HG03045 (cell line): ENCODE data around the gene GEMIN5.
"Not testable (repeated sequence)": the region's sequence is repeated elsewhere in the genome, so short reads cannot be mapped to it uniquely, and the experiment has no call there.

Source experiments
- ATAC-seq: cut with Tn5 transposase; IDR thresholded peaks from one replicate; pipeline ENCODE4 v1.9.1; 2021; ENCODE audit warnings: mild to moderate bottlenecking, moderate library complexity; ENCODE audit not compliant: unreplicated experiment

GEMIN5 gene, protein sequence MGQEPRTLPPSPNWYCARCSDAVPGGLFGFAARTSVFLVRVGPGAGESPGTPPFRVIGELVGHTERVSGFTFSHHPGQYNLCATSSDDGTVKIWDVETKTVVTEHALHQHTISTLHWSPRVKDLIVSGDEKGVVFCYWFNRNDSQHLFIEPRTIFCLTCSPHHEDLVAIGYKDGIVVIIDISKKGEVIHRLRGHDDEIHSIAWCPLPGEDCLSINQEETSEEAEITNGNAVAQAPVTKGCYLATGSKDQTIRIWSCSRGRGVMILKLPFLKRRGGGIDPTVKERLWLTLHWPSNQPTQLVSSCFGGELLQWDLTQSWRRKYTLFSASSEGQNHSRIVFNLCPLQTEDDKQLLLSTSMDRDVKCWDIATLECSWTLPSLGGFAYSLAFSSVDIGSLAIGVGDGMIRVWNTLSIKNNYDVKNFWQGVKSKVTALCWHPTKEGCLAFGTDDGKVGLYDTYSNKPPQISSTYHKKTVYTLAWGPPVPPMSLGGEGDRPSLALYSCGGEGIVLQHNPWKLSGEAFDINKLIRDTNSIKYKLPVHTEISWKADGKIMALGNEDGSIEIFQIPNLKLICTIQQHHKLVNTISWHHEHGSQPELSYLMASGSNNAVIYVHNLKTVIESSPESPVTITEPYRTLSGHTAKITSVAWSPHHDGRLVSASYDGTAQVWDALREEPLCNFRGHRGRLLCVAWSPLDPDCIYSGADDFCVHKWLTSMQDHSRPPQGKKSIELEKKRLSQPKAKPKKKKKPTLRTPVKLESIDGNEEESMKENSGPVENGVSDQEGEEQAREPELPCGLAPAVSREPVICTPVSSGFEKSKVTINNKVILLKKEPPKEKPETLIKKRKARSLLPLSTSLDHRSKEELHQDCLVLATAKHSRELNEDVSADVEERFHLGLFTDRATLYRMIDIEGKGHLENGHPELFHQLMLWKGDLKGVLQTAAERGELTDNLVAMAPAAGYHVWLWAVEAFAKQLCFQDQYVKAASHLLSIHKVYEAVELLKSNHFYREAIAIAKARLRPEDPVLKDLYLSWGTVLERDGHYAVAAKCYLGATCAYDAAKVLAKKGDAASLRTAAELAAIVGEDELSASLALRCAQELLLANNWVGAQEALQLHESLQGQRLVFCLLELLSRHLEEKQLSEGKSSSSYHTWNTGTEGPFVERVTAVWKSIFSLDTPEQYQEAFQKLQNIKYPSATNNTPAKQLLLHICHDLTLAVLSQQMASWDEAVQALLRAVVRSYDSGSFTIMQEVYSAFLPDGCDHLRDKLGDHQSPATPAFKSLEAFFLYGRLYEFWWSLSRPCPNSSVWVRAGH (N-terminal part only)

DNA sequence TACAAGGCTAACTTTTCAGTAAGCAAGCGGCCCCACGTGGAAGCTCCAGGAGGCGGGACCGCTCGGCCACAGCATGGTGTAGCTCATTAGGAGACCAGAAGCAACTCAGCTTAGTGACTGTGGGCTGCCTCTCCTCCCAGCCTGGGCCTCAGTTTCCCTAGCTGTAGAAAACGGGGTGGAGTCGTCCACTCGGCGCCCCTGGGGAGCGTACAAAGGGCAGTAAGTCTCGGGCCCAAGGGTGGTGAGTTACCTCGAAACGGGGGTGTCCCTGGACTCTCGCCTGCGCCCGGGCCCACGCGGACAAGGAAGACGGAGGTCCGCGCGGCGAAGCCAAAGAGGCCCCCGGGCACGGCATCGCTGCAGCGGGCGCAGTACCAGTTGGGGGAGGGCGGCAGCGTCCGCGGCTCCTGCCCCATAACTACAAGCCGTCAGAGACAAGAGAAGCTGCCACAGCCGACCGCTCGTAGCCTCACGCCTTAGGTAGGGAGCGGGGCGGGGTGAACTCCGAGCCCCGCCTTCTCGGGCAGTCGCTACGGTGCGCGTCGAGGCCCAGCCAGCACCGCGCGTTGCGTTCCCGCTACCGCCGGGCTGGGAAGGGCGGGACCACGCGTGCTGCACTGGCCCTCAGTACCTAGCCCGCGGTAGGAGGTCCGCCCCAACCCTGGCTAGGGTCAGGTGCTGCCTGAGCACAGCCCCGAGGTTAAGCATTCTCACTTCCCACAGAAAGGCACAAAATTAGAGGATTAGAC is at the start of gene GEMIN5:
TSS of gene GEMIN5 (minus strand) at position 494 of the 749 bp plus-strand sequence. CDS start at position 416, 78 bp downstream.
- ATAC-seq = peak; percentile 92

DNA sequence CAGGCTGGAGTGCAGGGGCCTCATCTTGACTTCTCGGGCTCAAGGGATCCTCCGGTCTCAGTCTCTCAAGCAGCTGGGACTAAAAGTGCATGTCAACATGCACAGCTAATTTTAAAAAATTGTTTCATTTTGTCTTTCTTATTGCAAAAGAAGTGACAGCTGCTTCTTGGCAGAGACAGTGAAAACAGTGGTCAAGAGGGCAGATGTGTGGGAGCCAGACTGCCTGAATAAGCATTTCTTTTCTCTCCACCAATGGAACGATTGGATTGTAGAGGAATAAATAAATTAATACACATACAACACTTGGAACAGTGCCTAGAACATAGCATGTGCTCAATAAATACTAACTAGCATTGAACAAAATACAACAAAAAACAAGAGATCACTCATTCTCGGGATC is 48.1 kb upstream of the GEMIN5 start:
- ATAC-seq = no peak

DNA sequence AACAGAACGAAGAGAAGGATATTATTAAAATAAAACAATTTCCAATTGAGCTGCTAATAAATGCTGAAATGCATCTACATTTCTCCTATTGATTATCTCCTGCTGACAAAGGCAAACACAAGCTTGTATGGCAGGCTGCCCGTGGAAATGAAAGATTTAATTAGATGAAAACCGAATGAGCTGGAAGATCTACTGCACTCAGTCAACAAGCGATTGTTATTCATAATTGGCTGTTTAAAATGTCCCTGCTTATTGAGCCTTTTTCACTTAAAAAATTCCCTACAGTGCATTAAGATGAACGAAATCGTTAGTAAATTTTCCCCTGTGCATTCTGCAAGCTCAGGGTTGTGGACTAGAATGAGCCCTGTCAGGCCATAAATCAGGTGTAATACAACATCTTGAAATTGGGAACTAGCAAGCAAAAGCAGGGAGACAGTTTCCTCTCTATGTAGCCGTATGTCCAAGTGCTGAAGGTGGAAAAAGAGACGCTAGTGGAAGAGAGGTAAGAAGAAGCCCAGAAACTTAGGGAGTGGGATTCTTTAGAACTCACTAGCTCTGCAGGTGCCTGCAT is 47.0 kb upstream of the GEMIN5 start:
- ATAC-seq = no peak

DNA sequence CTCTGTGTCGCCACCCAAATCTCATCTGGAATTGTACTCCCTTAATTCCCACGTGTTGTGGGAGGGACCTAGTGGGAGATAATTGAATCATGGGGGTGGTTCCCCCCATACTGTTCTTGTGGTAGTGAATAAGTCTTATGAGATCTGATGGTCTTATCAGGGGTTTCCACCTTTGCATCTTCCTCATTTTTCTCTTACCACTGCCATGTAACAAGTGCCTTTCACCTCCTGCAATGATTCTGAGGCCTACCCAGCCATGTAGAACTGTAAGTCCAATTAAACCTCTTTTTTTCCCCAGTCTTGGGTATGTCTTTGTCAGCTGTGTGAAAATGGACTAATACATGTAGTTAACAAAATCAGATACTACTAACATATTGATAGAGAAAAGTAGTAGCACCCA is 40.3 kb upstream of the GEMIN5 start:
- ATAC-seq = not testable (repeated sequence)

DNA sequence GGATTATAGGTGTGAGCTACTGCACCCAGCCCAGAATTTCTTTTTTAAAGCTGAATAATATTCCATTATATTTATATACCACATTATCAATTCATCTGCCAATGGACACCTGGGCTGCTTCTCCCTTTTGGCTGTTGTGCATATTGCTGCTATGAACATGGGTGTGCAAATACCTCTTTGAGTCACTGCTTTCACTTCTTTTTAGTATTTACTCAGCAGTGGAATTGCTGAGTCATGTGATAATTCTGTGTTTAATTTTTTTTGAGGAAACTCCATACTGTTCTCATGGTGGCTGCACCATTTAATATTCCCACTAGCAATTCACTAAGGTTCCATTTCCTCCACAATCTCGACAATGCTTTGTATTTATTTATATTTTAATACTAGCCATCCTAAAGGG is 39.4 kb upstream of the GEMIN5 start:
- ATAC-seq = no peak

DNA sequence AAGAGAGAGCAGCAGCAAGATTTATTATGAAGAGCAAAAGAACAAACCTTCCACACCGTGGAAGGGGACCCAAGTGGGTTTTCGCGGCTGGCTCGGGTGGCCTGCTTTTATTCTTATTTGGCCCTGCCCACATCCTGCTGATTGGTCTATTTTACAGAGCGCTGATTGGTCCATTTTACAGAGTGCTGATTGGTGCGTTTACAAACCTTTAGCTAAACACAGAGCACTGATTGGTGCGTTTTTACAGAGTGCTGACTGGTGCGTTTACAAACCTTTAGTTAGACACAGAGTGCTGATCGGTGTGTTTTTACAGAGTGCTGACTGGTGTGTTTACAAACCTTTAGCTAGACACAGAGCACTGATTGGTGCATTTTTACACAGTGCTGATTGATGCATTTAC is 38.1 kb upstream of the GEMIN5 start:
- not testable (repeated sequence) for ATAC-seq

DNA sequence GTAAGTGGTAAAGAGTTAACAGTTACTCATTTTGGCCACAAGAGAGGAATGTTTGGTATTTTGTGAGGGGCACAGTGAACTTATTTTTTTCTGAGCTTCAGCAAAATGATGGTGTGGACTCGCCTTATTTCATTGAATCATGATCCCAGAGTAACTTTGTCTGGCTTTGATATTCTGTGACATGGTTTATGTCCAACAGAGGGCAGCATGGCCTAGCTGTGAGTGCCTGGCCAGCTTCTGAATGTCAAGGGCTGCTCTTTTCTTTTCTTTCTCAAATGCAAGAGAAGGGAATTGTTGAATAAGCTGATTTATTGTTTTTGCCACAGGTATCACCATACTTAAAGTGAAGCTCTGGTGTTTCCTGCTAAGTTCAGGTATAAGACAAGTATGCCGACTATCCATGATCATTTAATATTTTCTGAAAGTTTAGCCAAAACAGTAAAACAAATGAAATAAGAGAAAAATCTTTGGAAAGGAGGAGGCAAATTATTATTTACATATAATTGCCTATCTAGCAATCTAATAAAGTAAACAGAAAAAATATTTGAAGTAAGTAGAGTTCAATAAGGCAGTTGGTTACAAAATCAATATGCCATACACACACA is 34.6 kb upstream of the GEMIN5 start:
- no peak for ATAC-seq

DNA sequence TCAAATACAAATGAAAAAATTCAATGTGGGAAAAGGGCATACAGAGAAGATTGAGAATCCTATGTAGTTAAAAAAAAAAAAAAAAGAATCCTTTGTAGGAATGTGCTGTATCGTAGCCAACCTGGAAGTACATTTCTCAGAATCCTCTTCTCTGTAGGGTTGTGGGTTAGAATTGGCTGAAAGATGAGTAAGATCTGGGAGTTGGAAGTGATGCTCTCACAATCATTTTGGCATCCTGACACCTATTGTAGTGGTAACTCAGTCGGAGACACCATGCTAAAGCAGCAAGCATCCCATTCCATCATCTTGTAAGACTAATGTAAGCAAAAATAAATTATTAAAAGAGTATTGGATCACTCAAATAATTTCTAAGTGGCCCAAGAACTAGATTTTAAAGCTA is 33.5 kb upstream of the GEMIN5 start:
- no peak for ATAC-seq

DNA sequence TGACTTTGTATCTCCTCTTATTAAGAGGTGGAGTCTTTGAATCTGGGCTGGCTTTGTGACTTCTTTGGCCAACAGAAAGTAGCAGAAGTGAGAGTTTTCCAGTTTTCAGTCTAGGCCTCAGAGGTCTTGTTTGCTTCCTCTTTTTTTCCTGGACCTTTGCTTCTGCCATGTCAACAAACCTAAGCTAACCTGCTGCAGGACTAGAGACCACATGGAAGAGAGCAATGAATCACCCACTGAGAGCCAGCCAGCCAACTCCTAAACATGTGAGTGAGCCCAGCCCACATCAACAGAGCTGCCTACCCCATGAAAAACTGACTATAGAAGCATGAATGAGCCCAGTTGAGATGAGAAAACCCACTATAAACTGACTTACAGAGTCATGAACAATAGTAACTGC is 32.7 kb upstream of the GEMIN5 start:
- ATAC-seq = no peak

DNA sequence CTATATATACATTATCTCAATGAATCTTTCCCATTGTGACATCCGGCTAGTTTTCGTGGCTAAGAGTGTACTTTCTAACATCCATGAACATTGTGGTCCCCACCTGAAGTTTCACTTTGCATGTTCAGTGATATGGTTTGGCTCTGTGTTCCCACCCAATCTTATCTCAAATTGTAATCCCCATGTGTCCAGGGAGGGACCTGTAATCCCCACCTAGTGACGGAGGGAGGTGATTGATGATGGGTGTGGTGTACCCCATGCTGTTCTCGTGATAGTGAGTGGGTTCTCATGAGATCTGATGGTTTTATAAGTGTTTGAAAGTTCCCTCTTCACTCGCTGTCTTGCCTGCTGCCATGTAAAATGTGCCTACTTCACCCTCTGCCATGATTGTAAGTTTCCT is 30.9 kb upstream of the GEMIN5 start:
- ATAC-seq = no peak

DNA sequence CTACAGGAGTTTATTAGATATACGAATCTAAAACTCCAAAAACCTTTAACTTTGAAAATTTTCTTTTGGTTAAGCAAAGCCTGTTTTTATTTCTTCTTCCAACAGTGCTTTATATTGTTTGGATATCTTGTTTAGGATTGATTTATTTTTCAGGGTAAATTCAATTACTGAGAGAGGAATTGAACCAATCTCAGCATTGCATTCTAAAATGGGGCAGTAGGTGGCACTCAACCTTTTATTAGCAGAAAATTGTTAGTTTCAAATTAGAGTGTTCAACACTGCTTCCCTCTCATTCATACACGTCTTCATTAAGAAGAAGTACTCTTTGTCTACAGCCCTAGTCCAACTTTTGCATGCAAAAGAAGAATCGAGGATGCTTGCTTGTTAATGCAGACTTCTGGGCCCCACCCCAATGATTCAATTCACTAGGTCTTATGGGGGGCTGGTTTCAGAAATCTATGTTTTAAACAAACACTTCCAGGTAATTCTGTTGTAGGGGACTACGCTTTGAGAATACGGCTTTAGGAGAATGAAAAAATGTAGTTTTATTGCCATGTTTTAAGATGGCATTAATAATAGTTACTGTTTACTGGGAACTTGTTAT is 29.5 kb upstream of the GEMIN5 start:
- ATAC-seq = no peak

DNA sequence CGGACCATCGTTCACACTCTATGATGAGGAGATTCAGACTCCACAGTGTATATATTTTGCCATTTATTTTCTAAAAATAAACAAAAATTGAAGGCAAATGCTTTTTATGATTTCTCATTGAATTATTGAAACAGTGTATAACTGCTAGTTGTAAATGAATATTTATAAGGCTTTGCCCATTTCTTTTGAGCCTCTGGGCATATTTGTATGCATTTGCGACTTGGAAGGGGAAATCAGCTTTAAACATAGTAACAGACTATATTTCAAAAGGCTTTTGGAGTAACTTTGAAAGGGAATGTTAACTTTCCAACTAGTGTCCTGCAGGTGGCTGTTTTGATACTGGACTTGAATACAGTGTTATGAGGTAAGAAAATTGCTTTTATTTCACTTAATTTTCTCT is 28.9 kb upstream of the GEMIN5 start:
- no peak for ATAC-seq

DNA sequence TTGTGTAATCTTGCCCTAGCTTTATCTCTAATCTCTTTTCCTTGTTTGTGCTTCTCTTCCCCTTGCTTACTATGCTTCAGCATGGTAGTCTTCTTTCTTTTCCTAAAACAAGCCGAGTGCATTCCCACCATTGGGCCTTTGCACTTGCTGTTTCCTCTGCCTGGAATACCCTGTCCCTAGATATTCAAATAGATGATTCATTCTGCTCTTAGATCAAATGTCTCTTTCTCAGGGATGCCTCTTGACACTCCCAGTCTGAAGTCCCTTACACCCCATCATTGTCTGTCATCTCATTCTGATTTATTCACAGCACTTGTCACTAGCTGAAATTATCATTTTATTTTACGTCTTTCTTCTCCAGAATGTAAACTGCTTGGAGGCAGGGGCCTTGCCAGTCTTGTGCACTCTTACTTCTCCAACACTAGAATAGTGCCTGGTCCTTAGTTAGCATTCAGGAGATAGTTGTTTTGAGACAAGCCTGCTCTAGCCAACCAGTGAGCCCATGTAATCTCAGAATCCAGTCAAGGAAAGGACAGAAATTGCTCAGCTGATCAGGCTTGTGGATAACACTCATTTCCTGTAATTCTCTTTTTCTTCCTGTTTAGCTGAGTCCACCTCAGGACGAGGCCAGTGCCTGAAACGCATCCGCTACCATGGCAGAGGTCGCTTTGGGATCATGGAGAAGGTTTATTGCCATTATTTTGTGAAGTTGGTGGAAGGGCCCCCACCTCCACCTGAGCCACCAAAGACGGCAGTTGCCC is 28.2 kb upstream of the GEMIN5 start:
- no peak for ATAC-seq

DNA sequence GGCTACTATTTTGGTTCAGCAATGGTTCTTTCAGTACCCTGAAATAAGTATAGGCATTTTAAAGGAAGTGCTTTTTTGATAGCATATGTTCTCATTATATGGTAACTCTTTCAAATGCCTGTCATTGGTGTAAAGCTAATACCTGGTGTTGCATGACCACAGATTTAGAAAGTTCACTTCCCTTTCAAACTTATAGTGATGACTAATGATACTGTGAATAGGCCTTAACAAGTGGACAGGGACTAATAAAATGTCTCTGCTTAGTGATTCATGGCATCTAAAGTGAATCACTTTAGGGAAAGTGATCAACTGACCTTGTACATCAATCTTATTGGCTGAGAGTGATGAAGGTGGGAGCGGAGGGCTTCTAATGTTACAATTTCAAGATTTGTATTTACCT is 24.5 kb upstream of the GEMIN5 start:
- ATAC-seq = peak; percentile 62

DNA sequence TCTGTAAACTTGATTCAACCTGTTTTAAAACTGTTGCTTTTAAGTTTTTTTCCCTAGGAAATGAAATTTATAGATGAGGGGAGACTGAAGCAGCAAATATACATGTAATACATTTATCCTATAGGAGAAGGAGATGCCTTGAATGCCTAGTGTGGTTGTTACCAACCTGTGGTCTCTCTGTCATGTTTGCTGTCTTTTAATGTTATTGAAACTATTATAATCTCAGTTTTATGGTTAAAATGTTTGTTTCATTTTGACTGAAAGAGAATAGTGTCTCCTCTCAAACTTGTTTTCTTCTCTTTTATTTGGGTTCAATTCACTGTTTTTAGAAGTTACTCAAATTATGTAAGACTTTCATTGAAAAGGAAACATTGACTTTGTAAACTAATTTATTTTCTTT is 18.7 kb upstream of the GEMIN5 start:
- ATAC-seq = no peak

DNA sequence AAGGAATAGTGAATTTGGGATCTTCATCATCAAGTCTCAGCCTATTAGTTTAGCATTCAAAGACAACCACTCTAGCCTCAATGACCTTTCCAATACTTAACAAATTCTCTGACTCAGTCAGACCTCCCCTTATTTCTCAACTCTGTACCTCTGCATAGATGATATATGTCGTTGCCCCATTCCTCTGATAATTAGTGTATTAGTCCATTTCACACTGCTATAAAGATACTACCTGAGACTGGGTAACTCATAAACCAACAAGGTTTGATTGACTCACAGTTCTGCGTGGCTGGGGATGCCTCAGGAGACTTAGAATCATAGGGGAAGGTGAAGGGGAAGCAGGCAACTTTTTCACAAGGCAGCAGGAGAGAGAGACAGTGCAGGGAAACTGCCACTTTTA is 11.8 kb upstream of the GEMIN5 start:
- ATAC-seq = no peak

DNA sequence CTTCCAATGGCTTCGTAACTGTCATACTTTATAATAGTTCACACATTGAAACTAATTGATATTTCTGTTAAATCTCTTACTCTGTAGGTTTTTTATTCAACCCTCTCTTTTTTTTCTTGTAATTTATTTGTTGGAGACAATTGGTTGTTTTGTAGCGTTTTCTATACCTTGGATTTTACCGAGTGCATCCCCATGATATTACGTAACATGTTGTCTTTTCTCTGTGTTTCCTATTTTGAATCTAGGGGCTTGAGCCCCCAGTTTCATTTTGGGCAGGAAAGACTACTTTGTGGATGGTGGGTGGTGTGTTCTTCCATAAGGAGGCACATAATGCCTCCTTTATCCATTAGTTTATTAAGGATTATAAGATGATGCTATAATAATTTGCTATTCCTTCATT is 10.3 kb upstream of the GEMIN5 start:
- ATAC-seq = no peak

DNA sequence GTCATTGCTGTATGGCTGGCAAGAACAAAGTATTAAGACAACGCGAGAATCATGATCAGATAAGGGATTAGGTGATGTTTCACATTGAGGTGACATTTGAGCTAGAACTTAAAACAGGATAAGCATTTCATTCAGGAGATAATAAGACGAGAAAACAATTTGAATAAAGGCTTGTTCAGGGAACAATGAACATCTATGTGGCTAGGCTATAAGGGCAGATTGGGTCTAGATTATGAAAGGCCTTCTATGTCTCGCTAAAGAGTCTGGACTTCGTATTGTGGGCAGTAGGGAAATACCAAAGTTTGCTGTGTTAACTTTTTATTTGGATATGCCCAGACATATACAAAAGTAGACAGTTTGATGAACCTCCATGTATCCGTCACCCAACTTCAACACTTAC is 9.8 kb upstream of the GEMIN5 start:
- no peak for ATAC-seq
